ENCODE data around the gene PNPLA5.

Gene PNPLA5

GRCh38 chr22:43897751-43898261 lies 6.0 kb upstream of the PNPLA5 start:
- Histone ChIP-seq H3K9me2 (replicated peaks; ENCODE audit: low read depth, low read length) (no peaks in the 10 kb centered on the region), H2AFZ (ENCODE audit: low read length) (no peak overlapping the region), H3K79me2 (ENCODE audit: insufficient read depth, low read length) (no peaks in the 10 kb centered on the region), H3K36me3 (ENCODE audit: insufficient read depth, low read length) (no peaks in the 10 kb centered on the region), H3F3A (ENCODE audit: low read depth) (no peaks in the 10 kb centered on the region), H3K9me3 (ENCODE audit: insufficient read depth, low read depth, low read length) (no peaks in the 10 kb centered on the region), H3K4me1 (ENCODE audit: insufficient read depth, low read length, poor library complexity, severe bottlenecking) (no peaks in the 10 kb centered on the region), H3K27me3 (ENCODE audit: insufficient read depth, low read length, poor library complexity, severe bottlenecking) (no peaks in the 10 kb centered on the region), H3K4me3 (ENCODE audit: low read length, poor library complexity, severe bottlenecking) (no peak overlapping the region), H3K4me2 (ENCODE audit: low read depth, low read length, poor library complexity, severe bottlenecking) (no peak overlapping the region), H3K9ac (ENCODE audit: low read depth, low read length, poor library complexity, severe bottlenecking) (no peak overlapping the region), H4K20me1 (ENCODE audit: insufficient read depth, low read length, poor library complexity, severe bottlenecking) (no peaks in the 10 kb centered on the region)
- TF ChIP-seq CTCF (conservative IDR thresholded peaks at IDR 0.05; ENCODE audit: low read length) (no peak), EZH2phosphoT487 (IDR thresholded peaks at IDR 0.05; ENCODE audit: borderline replicate concordance) (no peak)

DNA sequence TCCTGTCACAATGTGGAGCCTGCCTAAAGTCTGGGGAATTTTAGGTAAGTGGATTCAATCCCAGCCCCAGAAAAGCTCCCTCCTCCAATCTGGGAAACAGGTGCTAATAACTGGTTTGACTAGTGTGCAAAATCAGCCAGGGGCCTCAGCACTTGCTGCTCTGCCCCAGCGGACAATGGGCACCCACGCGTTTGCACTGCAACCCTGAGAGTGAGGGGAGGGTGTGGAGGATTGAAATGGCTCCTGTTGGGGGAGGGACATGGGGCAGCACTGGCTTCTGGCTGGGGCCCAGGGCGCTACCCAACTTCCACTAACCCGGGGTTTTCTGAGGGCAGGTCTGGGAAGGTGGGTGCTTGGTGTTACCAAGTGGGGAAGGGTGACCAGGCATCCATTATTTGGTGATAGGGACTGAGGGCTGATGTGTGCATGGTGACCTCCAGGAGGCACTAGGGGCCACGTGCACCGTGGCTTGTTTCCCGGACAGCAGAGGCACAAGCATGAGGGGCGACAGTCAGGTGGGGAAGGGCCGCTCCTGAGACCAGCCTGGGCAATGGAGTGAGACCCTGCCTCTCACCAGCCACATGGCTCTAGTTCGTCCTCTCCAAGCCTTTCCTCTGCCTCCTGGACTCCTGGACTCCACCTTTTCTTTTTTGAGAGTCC lies 4.3 kb upstream of the PNPLA5 start:
- no peak overlapping the region for H2AFZ ChIP-seq (ENCODE audit: low read length)
- no peaks in the 10 kb centered on the region for H3K27me3 ChIP-seq (ENCODE audit: insufficient read depth, low read length, poor library complexity, severe bottlenecking)
- H3K36me3 ChIP-seq (ENCODE audit: insufficient read depth, low read length) = no peaks in the 10 kb centered on the region

DNA sequence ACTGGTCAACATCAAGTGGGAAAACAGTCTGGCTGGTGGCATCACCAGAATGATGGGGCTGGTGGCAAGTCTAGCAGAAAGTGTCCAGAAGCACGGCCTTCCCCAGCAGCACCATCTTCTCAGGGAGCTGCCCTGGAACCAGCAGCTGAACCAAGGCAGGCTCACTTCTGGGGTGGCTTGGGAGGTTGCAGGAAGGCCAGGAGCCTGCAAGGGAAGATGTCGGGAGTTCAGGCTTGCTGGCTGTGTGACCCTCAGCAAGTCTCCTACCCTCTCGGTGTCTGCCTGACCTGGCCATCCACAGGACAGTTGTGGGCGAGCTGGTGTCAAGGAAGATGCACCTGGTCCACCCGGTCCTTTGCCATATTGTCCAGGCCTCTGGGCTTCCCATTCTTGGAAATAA lies 2.3 kb upstream of the PNPLA5 start:
- Histone ChIP-seq H3K27me3 (ENCODE audit: insufficient read depth, low read length, poor library complexity, severe bottlenecking) (no peaks in the 10 kb centered on the region), H3K9me2 (replicated peaks; ENCODE audit: low read depth, low read length) (no peaks in the 10 kb centered on the region), H3K4me3 (ENCODE audit: low read length, poor library complexity, severe bottlenecking) (no peak overlapping the region), H4K20me1 (ENCODE audit: insufficient read depth, low read length, poor library complexity, severe bottlenecking) (no peaks in the 10 kb centered on the region), H3F3A (ENCODE audit: low read depth) (no peaks in the 10 kb centered on the region), H2AFZ (ENCODE audit: low read length) (no peak overlapping the region), H3K4me2 (ENCODE audit: low read depth, low read length, poor library complexity, severe bottlenecking) (no peak overlapping the region), H3K9me3 (ENCODE audit: insufficient read depth, low read depth, low read length) (no peaks in the 10 kb centered on the region), H3K79me2 (ENCODE audit: insufficient read depth, low read length) (no peaks in the 10 kb centered on the region), H3K9ac (ENCODE audit: low read depth, low read length, poor library complexity, severe bottlenecking) (no peak overlapping the region), H3K36me3 (ENCODE audit: insufficient read depth, low read length) (no peaks in the 10 kb centered on the region), H3K4me1 (ENCODE audit: insufficient read depth, low read length, poor library complexity, severe bottlenecking) (no peaks in the 10 kb centered on the region)
- TF ChIP-seq CTCF (conservative IDR thresholded peaks at IDR 0.05; ENCODE audit: low read length) (no peak), EZH2phosphoT487 (IDR thresholded peaks at IDR 0.05; ENCODE audit: borderline replicate concordance) (no peak)

More for the DNA sequence above, 4.3 kb upstream of the PNPLA5 start:
- no peak for TF ChIP-seq EZH2phosphoT487 (IDR thresholded peaks at IDR 0.05; ENCODE audit: borderline replicate concordance)
- H3F3A ChIP-seq (ENCODE audit: low read depth) = no peaks in the 10 kb centered on the region
- H3K9me3 ChIP-seq (ENCODE audit: insufficient read depth, low read depth, low read length) = no peaks in the 10 kb centered on the region
- H3K9ac ChIP-seq (ENCODE audit: low read depth, low read length, poor library complexity, severe bottlenecking) = no peak overlapping the region
- H3K4me2 ChIP-seq (ENCODE audit: low read depth, low read length, poor library complexity, severe bottlenecking) = no peak overlapping the region
- no peaks in the 10 kb centered on the region for H4K20me1 ChIP-seq (ENCODE audit: insufficient read depth, low read length, poor library complexity, severe bottlenecking)
- no peak overlapping the region for H3K4me3 ChIP-seq (ENCODE audit: low read length, poor library complexity, severe bottlenecking)
- H3K79me2 ChIP-seq (ENCODE audit: insufficient read depth, low read length) = no peaks in the 10 kb centered on the region
- no peaks in the 10 kb centered on the region for H3K9me2 ChIP-seq (replicated peaks; ENCODE audit: low read depth, low read length)
- no peaks in the 10 kb centered on the region for H3K4me1 ChIP-seq (ENCODE audit: insufficient read depth, low read length, poor library complexity, severe bottlenecking)

- Histone ChIP-seq H3K4me3 (ENCODE audit: low read length, poor library complexity, severe bottlenecking) (no peak overlapping the region), H3K27me3 (ENCODE audit: insufficient read depth, low read length, poor library complexity, severe bottlenecking) (no peaks in the 10 kb centered on the region), H3K9ac (ENCODE audit: low read depth, low read length, poor library complexity, severe bottlenecking) (no peak overlapping the region), H3K9me2 (replicated peaks; ENCODE audit: low read depth, low read length) (no peaks in the 10 kb centered on the region), H3K79me2 (ENCODE audit: insufficient read depth, low read length) (no peaks in the 10 kb centered on the region), H3F3A (ENCODE audit: low read depth) (no peaks in the 10 kb centered on the region), H3K4me2 (ENCODE audit: low read depth, low read length, poor library complexity, severe bottlenecking) (no peak overlapping the region), H4K20me1 (ENCODE audit: insufficient read depth, low read length, poor library complexity, severe bottlenecking) (no peaks in the 10 kb centered on the region), H3K36me3 (ENCODE audit: insufficient read depth, low read length) (no peaks in the 10 kb centered on the region), H2AFZ (ENCODE audit: low read length) (no peak overlapping the region), H3K9me3 (ENCODE audit: insufficient read depth, low read depth, low read length) (no peaks in the 10 kb centered on the region), H3K4me1 (ENCODE audit: insufficient read depth, low read length, poor library complexity, severe bottlenecking) (no peaks in the 10 kb centered on the region)
- TF ChIP-seq EZH2phosphoT487 (IDR thresholded peaks at IDR 0.05; ENCODE audit: borderline replicate concordance) = no peak
- no peak for TF ChIP-seq CTCF (conservative IDR thresholded peaks at IDR 0.05; ENCODE audit: low read length)
Measured at GRCh38 chr22:43893266-43893665, 1.5 kb upstream of the PNPLA5 start.

Measured in Loucy (cell line).